Stimulated activated CD4-positive, alpha-beta T cell treated with anti-CD3 and anti-CD28 coated beads, Interleukin-15, amount 100 ng/mL, for 24 hours (primary cell): ENCODE results near the gene ARHGEF18.
A peak's percentile ranks its signal among the peaks of the same experiment; 100 is the strongest.
"Not testable (repeated sequence)": the region's sequence is repeated elsewhere in the genome, so short reads cannot be mapped to it uniquely, and the experiment has no call there.

Experiments used
- DNase-seq: peaks from one replicate; pipeline ENCODE4 v3.0.0-alpha.2; 2020

The ARHGEF18 gene

GRCh38 chr19:7349961-7350711 is 1.4 kb downstream of the ARHGEF18 start:
- peak; percentile 35 for DNase-seq

GRCh38 chr19:7351861-7352260 is 3.1 kb downstream of the ARHGEF18 start:
- DNase-seq, result no peak

GRCh38 chr19:7355151-7355820 is 6.5 kb downstream of the ARHGEF18 start:
- DNase-seq, result no peak

- DNase-seq, result no peak
Observed at GRCh38 chr19:7355871-7356270, 7.1 kb downstream of the ARHGEF18 start.

GRCh38 chr19:7356899-7357627 is 8.3 kb downstream of the ARHGEF18 start:
- no peak for DNase-seq

DNA sequence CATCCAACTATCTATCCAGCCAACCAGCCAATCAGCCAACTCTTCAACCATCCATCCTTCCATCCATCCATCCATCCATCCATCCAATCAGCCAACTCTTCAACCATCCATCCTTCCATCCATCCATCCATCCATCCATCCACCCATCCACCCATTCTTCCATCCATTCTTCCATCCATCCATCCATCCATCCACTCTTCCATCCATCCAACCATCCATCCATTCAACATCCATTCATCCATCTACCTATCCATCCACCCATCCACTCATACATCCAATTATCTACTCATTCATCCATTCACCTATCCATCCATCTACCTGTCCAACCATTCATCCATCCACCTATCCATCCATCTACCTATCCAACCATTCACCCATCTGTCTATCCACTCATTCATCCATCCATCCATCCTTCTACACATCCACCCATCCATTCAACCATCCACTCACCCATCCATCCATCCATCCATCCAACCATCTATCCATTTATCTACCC is 9.4 kb downstream of the ARHGEF18 start:
- DNase-seq, result no peak

DNA sequence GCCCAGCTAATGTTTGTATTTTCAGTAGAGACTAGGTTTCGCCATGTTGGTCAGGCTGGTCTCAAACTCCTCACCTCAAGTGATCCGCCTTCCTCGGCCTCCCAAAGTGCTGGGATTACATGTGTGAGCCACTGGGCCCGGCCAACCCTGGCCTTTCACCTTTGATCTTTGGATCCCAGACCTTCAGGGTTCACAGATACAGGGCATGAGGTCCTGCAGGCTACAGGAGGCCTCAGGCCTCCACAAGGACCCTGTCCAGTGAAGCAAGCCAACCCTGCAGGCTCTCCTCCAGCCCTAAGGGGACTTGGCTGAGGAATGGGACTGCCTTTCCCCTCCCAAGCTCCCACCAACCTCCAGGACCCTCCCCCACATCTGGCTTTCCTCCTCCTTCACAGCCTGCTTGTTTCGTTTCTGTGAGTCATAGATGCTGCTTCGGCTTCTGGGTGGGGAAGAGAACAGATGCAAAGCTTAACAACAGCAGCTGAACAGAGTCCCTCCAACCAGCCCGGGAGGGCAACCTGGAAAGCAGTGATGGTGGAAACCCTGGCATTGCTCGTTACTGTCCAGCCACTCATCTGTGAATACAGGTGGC is 11.8 kb downstream of the ARHGEF18 start:
- DNase-seq, result no peak

DNA sequence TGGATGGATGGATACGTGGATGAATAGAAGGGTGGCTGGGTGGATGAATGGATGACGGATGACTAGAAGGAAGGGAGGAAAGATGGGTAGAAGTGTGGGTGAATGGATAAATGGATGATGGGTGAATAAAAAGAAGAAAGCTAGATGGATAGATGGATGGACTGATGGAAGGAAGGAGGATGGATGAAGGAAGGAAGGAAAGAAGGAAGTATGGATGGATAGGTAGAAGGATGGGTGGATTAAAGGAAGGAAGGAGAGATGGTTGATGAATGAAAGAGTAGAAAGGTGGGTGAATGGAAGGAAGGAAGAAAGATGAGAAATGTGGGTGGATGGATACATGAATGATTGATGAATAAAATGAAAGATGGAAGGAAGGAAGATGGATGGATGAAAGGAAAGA is 14.5 kb downstream of the ARHGEF18 start:
- no peak for DNase-seq

DNA sequence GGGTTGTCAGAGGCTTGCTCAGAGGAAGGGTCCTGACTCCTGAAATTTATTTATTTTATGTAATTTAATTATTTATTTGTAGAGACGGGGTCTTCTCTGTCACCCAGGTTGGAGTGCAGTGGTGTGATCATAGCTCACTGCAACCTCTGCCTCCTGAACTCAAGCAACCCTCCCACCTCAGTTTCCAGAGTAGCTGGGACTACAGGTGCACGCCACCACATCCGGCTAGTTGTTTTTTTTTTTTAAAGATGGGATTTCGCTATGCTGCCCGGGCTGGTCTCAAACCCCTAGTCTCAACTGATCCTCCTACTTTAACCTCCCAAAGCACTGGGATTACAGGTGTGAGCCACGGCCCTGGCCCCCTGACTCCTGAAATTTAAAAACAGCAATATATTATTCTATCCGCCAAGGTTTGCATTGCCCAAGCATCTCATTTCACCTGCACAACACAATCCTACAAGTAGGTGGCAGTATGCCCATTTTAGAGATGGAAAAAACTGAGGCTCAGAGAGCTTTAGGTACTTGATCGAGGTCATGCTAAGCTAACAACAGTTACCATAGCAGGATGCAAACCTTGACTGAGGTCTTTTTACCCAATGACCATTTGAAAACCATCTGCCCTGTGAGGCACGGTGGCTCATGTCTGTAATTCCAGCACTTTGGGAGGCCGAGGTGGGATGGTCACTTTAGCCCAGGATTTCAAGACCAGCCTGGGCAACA is 18.1 kb downstream of the ARHGEF18 start:
- peak; percentile 49 for DNase-seq

- DNase-seq, result no peak
Observed at GRCh38 chr19:7368456-7368855, 19.7 kb downstream of the ARHGEF18 start.

GRCh38 chr19:7368866-7369265 is 20.1 kb downstream of the ARHGEF18 start:
- not testable (repeated sequence) for DNase-seq

DNA sequence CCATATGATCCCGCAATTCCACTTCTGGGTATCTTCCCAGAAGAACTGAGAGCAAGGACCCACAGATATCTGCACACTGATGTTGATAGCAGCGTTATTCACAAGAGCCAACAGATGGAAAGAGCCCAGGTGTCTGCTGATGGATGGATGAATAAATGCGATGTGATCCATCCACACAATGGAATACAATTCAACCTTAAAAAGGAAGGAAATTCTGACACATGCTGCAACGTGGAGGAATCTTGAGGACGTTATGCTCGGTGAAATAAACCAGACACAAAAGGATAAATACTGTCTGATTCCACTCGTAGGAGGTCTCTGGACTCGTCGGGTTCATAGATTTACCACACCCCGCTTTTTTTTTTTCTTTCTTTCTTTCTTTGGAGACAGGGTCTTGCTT is 21.8 kb downstream of the ARHGEF18 start:
- no peak for DNase-seq

DNA sequence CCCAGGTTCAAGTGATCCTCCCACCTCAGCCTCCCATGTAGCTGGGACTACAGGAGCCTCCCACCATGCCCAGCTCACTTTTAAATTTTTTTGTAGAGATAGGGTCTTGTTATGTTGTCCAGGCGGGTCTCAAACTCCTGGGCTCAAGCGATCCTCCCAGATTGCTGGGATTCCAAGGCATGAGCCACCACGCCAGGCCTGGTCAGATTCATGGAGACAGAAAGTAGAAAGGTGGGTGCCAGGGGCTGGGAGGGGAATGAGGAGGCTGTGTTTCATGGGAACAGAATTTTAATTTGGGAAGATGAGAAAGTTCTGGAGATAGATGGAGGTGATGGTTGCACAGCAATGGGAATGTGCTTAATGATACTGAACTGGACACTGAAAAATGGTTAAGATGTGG is 22.3 kb downstream of the ARHGEF18 start:
- DNase-seq, result no peak

- DNase-seq, result no peak
Observed at GRCh38 chr19:7372810-7373209, 24.1 kb downstream of the ARHGEF18 start.

- DNase-seq, result peak; percentile 34
Observed at GRCh38 chr19:7373862-7374261, 25.1 kb downstream of the ARHGEF18 start.

- no peak for DNase-seq
Observed at GRCh38 chr19:7376151-7376852, 27.6 kb downstream of the ARHGEF18 start.

DNA sequence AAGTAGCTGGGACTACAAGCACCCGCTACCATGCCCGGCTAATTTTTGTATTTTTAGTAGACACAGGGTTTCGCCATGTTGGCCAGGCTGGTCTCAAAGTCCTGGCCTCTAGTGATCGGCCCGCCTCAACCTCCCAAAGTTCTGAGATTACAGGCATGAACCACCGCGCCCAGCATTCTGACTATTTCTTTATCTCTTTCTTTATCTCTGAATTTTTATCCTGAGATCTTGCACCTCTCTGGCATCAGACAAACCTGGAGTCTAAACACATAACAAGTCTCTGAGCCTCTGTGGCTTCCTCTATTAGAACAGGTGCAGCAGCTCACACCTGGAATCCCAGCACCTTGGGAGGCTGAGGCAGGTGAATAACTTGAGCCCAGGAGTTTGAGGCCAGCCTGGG is 28.5 kb downstream of the ARHGEF18 start:
- no peak for DNase-seq

DNA sequence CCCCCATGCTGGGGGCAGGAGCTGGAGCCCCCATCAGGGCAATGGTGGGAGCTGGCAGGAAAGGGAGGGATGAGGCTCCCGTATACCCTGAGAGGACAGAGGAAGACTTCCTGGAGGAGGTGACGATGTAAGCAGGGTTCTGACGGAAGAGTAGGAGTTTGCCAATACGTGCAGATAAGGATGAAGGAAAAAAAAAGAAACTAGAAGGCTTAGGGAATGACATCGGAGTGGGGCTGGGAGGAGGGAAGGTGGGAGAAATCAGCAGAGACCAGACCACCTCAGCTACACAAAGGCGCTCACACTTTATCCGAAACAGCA is 32.3 kb downstream of the ARHGEF18 start:
- DNase-seq, result no peak

DNA sequence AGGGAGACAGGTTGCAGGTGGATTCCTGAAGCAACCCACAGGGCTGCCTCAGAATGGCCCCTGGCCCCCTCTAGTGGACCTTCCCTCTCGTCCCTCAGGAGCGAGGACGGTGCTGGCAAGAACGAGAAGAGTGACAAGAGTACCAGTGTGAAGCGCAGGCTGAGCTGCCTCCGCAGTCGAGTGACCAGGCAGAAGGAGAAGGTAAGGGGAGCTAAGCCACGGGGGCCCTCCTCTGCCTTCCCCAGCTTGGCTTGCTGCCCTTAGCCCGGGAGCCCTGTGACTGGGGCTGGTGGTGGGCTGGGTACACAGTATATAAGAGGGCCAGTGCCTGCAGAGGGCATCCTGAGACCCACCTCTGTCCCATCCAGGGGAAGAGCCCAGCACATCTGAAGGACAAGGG is 34.0 kb downstream of the ARHGEF18 start:
- DNase-seq, result no peak

DNA sequence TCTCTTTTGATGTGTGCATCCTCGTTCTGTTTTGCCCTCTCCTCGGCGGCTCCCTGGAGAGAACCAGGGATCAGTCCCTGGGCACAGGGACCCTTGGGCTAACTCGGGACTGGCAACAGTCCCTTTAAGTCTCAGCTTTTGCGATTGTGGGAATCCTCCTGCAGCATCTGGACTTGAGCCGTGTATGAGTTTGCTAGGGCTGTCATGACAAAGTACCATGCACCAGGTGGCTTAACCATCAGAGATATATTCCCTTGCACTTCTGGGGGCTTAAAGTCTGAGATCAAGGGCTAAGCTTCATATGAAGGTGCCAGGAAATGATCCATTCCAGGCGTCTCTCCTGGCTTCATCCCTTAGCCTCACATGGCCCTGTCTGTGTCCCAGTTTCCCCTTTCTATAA is 34.5 kb downstream of the ARHGEF18 start:
- DNase-seq, result no peak

GRCh38 chr19:7385062-7385461 is 36.3 kb downstream of the ARHGEF18 start:
- no peak for DNase-seq

- no peak for DNase-seq
Observed at GRCh38 chr19:7386308-7386707, 37.6 kb downstream of the ARHGEF18 start.
